SK-N-SH treated with all-trans-retinoic acid at 6 μM for 48 hours (cell line): ENCODE data around the gene INSM1.

Experiments used
- ATAC-seq: fragments of 200-7000 bp; cut with Tn5 transposase; 3 replicates; pipeline ENCODE4 v1.9.1; 2020; ENCODE audit warnings: mild to moderate bottlenecking, moderate library complexity
- ARNTL ChIP-seq: fragments of 450-650 bp; formaldehyde crosslinking; IDR thresholded peaks from 2 replicates; pipeline ENCODE4 v1.5.0; 2020; ENCODE audit warnings: low read depth, mild to moderate bottlenecking, moderate library complexity, borderline replicate concordance
- BACH2 ChIP-seq: fragments of 250-450 bp; sonication (Bioruptor Pico); IDR thresholded peaks from 2 replicates; pipeline ENCODE4 v1.9.0; 2021; ENCODE audit warnings: mild to moderate bottlenecking, borderline replicate concordance
- CREB5 ChIP-seq: fragments of 250-450 bp; sonication (Bioruptor Pico); IDR thresholded peaks from 2 replicates; pipeline ENCODE4 v1.5.1; 2020; ENCODE audit warnings: low read depth, mild to moderate bottlenecking, moderate library complexity
- CSDC2 ChIP-seq: fragments of 250-450 bp; sonication (Bioruptor Pico); IDR thresholded peaks from 2 replicates; pipeline ENCODE4 v1.5.0; 2020; ENCODE audit warnings: mild to moderate bottlenecking, moderate library complexity
- ESRRG ChIP-seq: fragments of 250-450 bp; sonication (Bioruptor Pico); IDR thresholded peaks from 2 replicates; pipeline ENCODE4 v1.6.1; 2021; ENCODE audit warnings: mild to moderate bottlenecking
- GLIS3 ChIP-seq: fragments of 250-450 bp; sonication (Bioruptor Pico); IDR thresholded peaks from 2 replicates; pipeline ENCODE4 v1.5.0; 2020; ENCODE audit warnings: mild to moderate bottlenecking, moderate library complexity
- ISL1 ChIP-seq: fragments of 250-450 bp; sonication (Bioruptor Pico); IDR thresholded peaks from 2 replicates; pipeline ENCODE4 v2.1.2; 2022; ENCODE audit warnings: mild to moderate bottlenecking, moderate library complexity
- OSR1 ChIP-seq: fragments of 250-450 bp; sonication (Bioruptor Pico); IDR thresholded peaks from 2 replicates; pipeline ENCODE4 v1.8.0; 2022; ENCODE audit warnings: moderate library complexity, mild to moderate bottlenecking, inconsistent platforms
- PATZ1 ChIP-seq: fragments of 250-450 bp; sonication (Bioruptor Pico); IDR thresholded peaks from 2 replicates; pipeline ENCODE4 v1.8.0; 2020; ENCODE audit warnings: mild to moderate bottlenecking, moderate library complexity, borderline replicate concordance
- PPARA ChIP-seq: fragments of 250-450 bp; sonication (Bioruptor Pico); IDR thresholded peaks from 2 replicates; pipeline ENCODE4 v1.5.0; 2020; ENCODE audit warnings: mild to moderate bottlenecking, borderline replicate concordance
- RARB ChIP-seq: fragments of 250-450 bp; sonication (Bioruptor Pico); IDR thresholded peaks from 2 replicates; pipeline ENCODE4 v1.8.0; 2021; ENCODE audit warnings: mild to moderate bottlenecking, moderate library complexity
- SNAI2 ChIP-seq: fragments of 250-450 bp; sonication (Bioruptor Pico); IDR thresholded peaks from 2 replicates; pipeline ENCODE4 v1.5.0; 2020; ENCODE audit warnings: mild to moderate bottlenecking, moderate library complexity
- TCF4 ChIP-seq: fragments of 250-450 bp; sonication (Bioruptor Pico); IDR thresholded peaks from 2 replicates; pipeline ENCODE4 v1.8.0; 2021; ENCODE audit warnings: mild to moderate bottlenecking, moderate library complexity, borderline replicate concordance
- TOX ChIP-seq: fragments of 250-450 bp; sonication (Bioruptor Pico); IDR thresholded peaks from 2 replicates; pipeline ENCODE4 v1.8.0; 2021; ENCODE audit warnings: mild to moderate bottlenecking, moderate library complexity, borderline replicate concordance
- TSHZ2 ChIP-seq: fragments of 250-450 bp; sonication (Bioruptor Pico); IDR thresholded peaks from 2 replicates; pipeline ENCODE4 v1.5.0; 2020; ENCODE audit warnings: mild to moderate bottlenecking, moderate library complexity
- ZC3H10 ChIP-seq: fragments of 250-450 bp; sonication (Bioruptor Pico); IDR thresholded peaks from 2 replicates; pipeline ENCODE4 v1.5.1; 2021; ENCODE audit warnings: mild to moderate bottlenecking, moderate library complexity
- ZFP3 ChIP-seq: fragments of 250-450 bp; sonication (Bioruptor Pico); IDR thresholded peaks from 2 replicates; pipeline ENCODE4 v1.5.0; 2020; ENCODE audit warnings: mild to moderate bottlenecking, moderate library complexity
- ZFP30 ChIP-seq: fragments of 450-650 bp; formaldehyde crosslinking; IDR thresholded peaks from 2 replicates; pipeline ENCODE4 v1.5.0; 2022; ENCODE audit warnings: mild to moderate bottlenecking, moderate library complexity
- ZNF565 ChIP-seq: fragments of 450-650 bp; formaldehyde crosslinking; conservative IDR thresholded peaks from 2 replicates; pipeline ENCODE4 v1.5.0; 2020; ENCODE audit warnings: low read depth, mild to moderate bottlenecking, moderate library complexity
- TF ChIP-seq, protein P1 (sequence below): fragments of 250-450 bp; sonication (Bioruptor Pico); IDR thresholded peaks from 2 replicates; pipeline ENCODE4 v1.8.0; 2021; ENCODE audit warnings: low read depth, mild to moderate bottlenecking, moderate library complexity, borderline replicate concordance

INSM1 gene

GRCh38 chr20:20396794-20397193 lies 28.9 kb downstream of the INSM1 start:
- no peak for ATAC-seq
- no peak for TF ChIP-seq ARNTL (CRISPR knock-in tag)
- no peak for TF ChIP-seq ZNF565 (CRISPR knock-in tag)
- no peak for TF ChIP-seq TSHZ2 (CRISPR knock-in tag)
- no peak for TF ChIP-seq OSR1 (CRISPR knock-in tag)
- no peak for TF ChIP-seq ESRRG (CRISPR knock-in tag)
- TF ChIP-seq PATZ1 (CRISPR knock-in tag) = no peak
- no peak for TF ChIP-seq ISL1 (CRISPR knock-in tag)
- TF ChIP-seq PPARA (CRISPR knock-in tag) = no peak
- no peak for TF ChIP-seq BACH2 (CRISPR knock-in tag)
- TF ChIP-seq ZC3H10 (CRISPR knock-in tag) = no peak
- TF ChIP-seq TCF4 (CRISPR knock-in tag) = no peak
- TF ChIP-seq, all 23 proteins: peak for 0

- no peak for TF ChIP-seq CSDC2 (CRISPR knock-in tag)
- no peak for TF ChIP-seq ZFP3 (CRISPR knock-in tag)
- TF ChIP-seq GLIS3 (CRISPR knock-in tag) = no peak
- TF ChIP-seq ZFP30 (CRISPR knock-in tag) = no peak
- TF ChIP-seq CREB5 (CRISPR knock-in tag) = no peak
- no peak for ATAC-seq
These were observed 30.2 kb downstream of the INSM1 start for GRCh38 chr20:20398123-20398522.

DNA sequence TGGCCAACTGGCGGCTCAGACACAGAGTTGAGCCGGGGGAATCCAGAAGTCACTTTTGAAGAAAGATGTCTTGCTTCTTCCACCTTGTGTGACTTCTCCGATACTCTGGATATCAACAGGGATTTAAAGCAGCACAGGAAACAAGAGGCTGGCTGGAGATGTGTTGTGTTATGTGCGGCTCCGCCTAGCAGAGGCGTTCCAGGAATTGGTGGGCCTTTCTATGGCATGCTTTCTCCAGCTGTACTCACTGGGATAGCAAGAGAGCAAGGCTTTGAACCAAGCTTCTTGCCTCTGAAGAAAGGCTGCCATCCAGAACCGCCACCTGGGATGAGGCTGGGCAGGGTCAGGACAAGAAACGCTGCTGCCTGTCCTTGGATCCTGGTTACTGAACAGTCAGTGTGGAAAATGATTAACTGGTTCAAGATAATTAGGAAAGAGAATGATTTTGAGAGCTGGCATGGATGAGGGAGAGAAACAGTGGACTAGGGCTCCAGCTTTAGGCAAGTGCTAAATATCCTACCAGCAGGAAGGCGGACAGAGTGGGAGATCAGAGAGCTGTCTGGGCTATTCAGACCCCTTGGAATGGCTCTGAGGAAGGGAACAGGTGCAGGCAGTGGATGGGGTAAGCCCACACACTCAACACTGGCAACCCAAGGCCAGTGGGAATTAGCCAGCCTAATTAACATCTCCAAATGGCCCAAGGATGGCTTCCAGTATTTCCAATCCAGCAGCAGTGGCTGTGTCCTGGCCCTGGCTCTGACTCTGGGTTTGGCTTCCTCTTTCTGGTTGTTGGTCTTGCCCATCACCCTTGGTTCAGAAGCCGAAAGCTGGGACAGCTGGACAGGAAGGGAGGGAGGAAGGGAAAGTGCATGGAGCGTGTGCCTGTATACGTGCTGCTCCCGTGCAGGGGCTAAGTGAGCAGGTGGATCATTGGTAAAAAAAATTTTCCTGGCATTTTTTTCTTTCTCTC lies 31.9 kb downstream of the INSM1 start:
- TF ChIP-seq ISL1 (CRISPR knock-in tag) (no peak), CREB5 (CRISPR knock-in tag) (no peak), GLIS3 (CRISPR knock-in tag) (no peak), PATZ1 (CRISPR knock-in tag) (no peak), SNAI2 (CRISPR knock-in tag) (no peak), ARNTL (CRISPR knock-in tag) (no peak), ZFP30 (CRISPR knock-in tag) (no peak), TSHZ2 (CRISPR knock-in tag) (no peak), BACH2 (CRISPR knock-in tag) (no peak), ZC3H10 (CRISPR knock-in tag) (no peak), TOX (no peak), CSDC2 (CRISPR knock-in tag) (no peak), RARB (CRISPR knock-in tag) (no peak), ZFP3 (CRISPR knock-in tag) (no peak), OSR1 (CRISPR knock-in tag) (no peak)
- TF ChIP-seq, protein P1, sequence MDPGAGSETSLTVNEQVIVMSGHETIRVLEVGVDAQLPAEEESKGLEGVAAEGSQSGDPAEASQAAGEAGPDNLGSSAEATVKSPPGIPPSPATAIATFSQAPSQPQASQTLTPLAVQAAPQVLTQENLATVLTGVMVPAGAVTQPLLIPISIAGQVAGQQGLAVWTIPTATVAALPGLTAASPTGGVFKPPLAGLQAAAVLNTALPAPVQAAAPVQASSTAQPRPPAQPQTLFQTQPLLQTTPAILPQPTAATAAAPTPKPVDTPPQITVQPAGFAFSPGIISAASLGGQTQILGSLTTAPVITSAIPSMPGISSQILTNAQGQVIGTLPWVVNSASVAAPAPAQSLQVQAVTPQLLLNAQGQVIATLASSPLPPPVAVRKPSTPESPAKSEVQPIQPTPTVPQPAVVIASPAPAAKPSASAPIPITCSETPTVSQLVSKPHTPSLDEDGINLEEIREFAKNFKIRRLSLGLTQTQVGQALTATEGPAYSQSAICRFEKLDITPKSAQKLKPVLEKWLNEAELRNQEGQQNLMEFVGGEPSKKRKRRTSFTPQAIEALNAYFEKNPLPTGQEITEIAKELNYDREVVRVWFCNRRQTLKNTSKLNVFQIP (CRISPR knock-in tag) = no peak
- ATAC-seq = no peak
